ENCODE measurements around the gene KCNJ10.

KCNJ10 gene

GRCh38 chr1:160066829-160067745 lies 2.9 kb downstream of the KCNJ10 start:
- H3K9me3 ChIP-seq (ENCODE audit: insufficient read depth, low read depth, low read length): no peaks in the 10 kb centered on the region
- H3K36me3 ChIP-seq (ENCODE audit: insufficient read depth, low read length): no peaks in the 10 kb centered on the region
- H3K9ac ChIP-seq (ENCODE audit: low read depth, low read length, poor library complexity, severe bottlenecking): no peak overlapping the region
- no peaks in the 10 kb centered on the region for H4K20me1 ChIP-seq (ENCODE audit: insufficient read depth, low read length, poor library complexity, severe bottlenecking)
- H3K9me2 ChIP-seq (replicated peaks; ENCODE audit: low read depth, low read length): no peaks in the 10 kb centered on the region
- peaks cover 9% of the 10 kb centered on the region for H3K27me3 ChIP-seq (ENCODE audit: insufficient read depth, low read length, poor library complexity, severe bottlenecking)
- peaks cover 6% of the 10 kb centered on the region for H3K4me1 ChIP-seq (ENCODE audit: insufficient read depth, low read length, poor library complexity, severe bottlenecking)
- no peak overlapping the region for H3K4me2 ChIP-seq (ENCODE audit: low read depth, low read length, poor library complexity, severe bottlenecking)
- TF ChIP-seq EZH2phosphoT487 (IDR thresholded peaks at IDR 0.05; ENCODE audit: borderline replicate concordance) (no peak), CTCF (conservative IDR thresholded peaks at IDR 0.05; ENCODE audit: low read length) (no peak)
- no peak overlapping the region for H3K4me3 ChIP-seq (ENCODE audit: low read length, poor library complexity, severe bottlenecking)
- no peaks in the 10 kb centered on the region for H3F3A ChIP-seq (ENCODE audit: low read depth)
- H3K79me2 ChIP-seq (ENCODE audit: insufficient read depth, low read length): no peaks in the 10 kb centered on the region
- H2AFZ ChIP-seq (ENCODE audit: low read length): no peak overlapping the region

- Histone ChIP-seq H3K27me3 (ENCODE audit: insufficient read depth, low read length, poor library complexity, severe bottlenecking) (no peaks in the 10 kb centered on the region), H3K79me2 (ENCODE audit: insufficient read depth, low read length) (no peaks in the 10 kb centered on the region), H3K9me3 (ENCODE audit: insufficient read depth, low read depth, low read length) (no peaks in the 10 kb centered on the region), H3K4me3 (ENCODE audit: low read length, poor library complexity, severe bottlenecking) (no peak overlapping the region), H3K36me3 (ENCODE audit: insufficient read depth, low read length) (no peaks in the 10 kb centered on the region), H3K9me2 (replicated peaks; ENCODE audit: low read depth, low read length) (no peaks in the 10 kb centered on the region), H4K20me1 (ENCODE audit: insufficient read depth, low read length, poor library complexity, severe bottlenecking) (no peaks in the 10 kb centered on the region), H3F3A (ENCODE audit: low read depth) (no peaks in the 10 kb centered on the region), H2AFZ (ENCODE audit: low read length) (no peak overlapping the region), H3K9ac (ENCODE audit: low read depth, low read length, poor library complexity, severe bottlenecking) (no peak overlapping the region), H3K4me1 (ENCODE audit: insufficient read depth, low read length, poor library complexity, severe bottlenecking) (no peaks in the 10 kb centered on the region), H3K4me2 (ENCODE audit: low read depth, low read length, poor library complexity, severe bottlenecking) (no peak overlapping the region)
- no peak for TF ChIP-seq EZH2phosphoT487 (IDR thresholded peaks at IDR 0.05; ENCODE audit: borderline replicate concordance)
- TF ChIP-seq CTCF (conservative IDR thresholded peaks at IDR 0.05; ENCODE audit: low read length): no peak
Observed at GRCh38 chr1:160064746-160065145, 5.2 kb downstream of the KCNJ10 start.

- Histone ChIP-seq H4K20me1 (ENCODE audit: insufficient read depth, low read length, poor library complexity, severe bottlenecking) (no peaks in the 10 kb centered on the region), H3K9ac (ENCODE audit: low read depth, low read length, poor library complexity, severe bottlenecking) (no peak overlapping the region), H2AFZ (ENCODE audit: low read length) (no peak overlapping the region)
Observed at GRCh38 chr1:160064164-160064563, 5.8 kb downstream of the KCNJ10 start.

More at GRCh38 chr1:160064164-160064563, 5.8 kb downstream of the KCNJ10 start:
- TF ChIP-seq CTCF (conservative IDR thresholded peaks at IDR 0.05; ENCODE audit: low read length) (no peak), EZH2phosphoT487 (IDR thresholded peaks at IDR 0.05; ENCODE audit: borderline replicate concordance) (no peak)
- Histone ChIP-seq H3K4me3 (ENCODE audit: low read length, poor library complexity, severe bottlenecking) (no peak overlapping the region), H3K9me3 (ENCODE audit: insufficient read depth, low read depth, low read length) (no peaks in the 10 kb centered on the region), H3K36me3 (ENCODE audit: insufficient read depth, low read length) (no peaks in the 10 kb centered on the region), H3F3A (ENCODE audit: low read depth) (no peaks in the 10 kb centered on the region), H3K4me1 (ENCODE audit: insufficient read depth, low read length, poor library complexity, severe bottlenecking) (no peaks in the 10 kb centered on the region), H3K79me2 (ENCODE audit: insufficient read depth, low read length) (no peaks in the 10 kb centered on the region), H3K4me2 (ENCODE audit: low read depth, low read length, poor library complexity, severe bottlenecking) (no peak overlapping the region), H3K27me3 (ENCODE audit: insufficient read depth, low read length, poor library complexity, severe bottlenecking) (no peaks in the 10 kb centered on the region), H3K9me2 (replicated peaks; ENCODE audit: low read depth, low read length) (no peaks in the 10 kb centered on the region)
